PC-9 (cell line): ENCODE measurements around the gene COL4A1.

Source experiments
- CTCF ChIP-seq: fragments of 200-600 bp; sonication (generic); conservative IDR thresholded peaks from 2 replicates; pipeline ENCODE4 v1.6.1; 2017; ENCODE audit warnings: mixed run types, antibody characterized with exemption, mild to moderate bottlenecking, moderate library complexity
- EZH2 ChIP-seq: fragments of 200-600 bp; sonication (generic); IDR thresholded peaks from 2 replicates; pipeline ENCODE4 v1.8.0; 2017; ENCODE audit warnings: antibody characterized with exemption, low read depth

- TF ChIP-seq CTCF (peak; percentile 95), EZH2 (no peak)
Measured at GRCh38 chr13:110108348-110109139, 198.4 kb downstream of the COL4A1 start.
